Naive thymus-derived CD4-positive, alpha-beta T cell (primary cell): ENCODE results near the gene BRSK2. TPM values are rescaled to one million over a fixed set of nuclear protein-coding genes. Genes with fewer than 3 reads are reported as not detected.

ENCODE experiments used
- ATAC-seq: fragments of 150-1000 bp; cut with Tn5 transposase; 2 replicates; pipeline ENCODE4 v1.10.0; 2021; ENCODE audit warnings: mild to moderate bottlenecking, moderate library complexity
- CTCF ChIA-PET: fragments of 350-600 bp; sonication (Branson Sonifier 250); formaldehyde crosslinking; loops from one replicate; lab custom pipeline; 2021; ENCODE audit warnings: antibody characterized with exemption; lab: Charles Lee
- POLR2A ChIA-PET: fragments of 350-600 bp; sonication (Branson Sonifier 250); formaldehyde crosslinking; loops from one replicate; lab custom pipeline; 2021; ENCODE audit warnings: antibody characterized with exemption, inconsistent platforms; lab: Charles Lee
- DNase-seq, 9 donors: peaks; one replicate each; pipeline versions ENCODE4 v3.0.0 to v3.0.0-alpha.2; 2020 to 2022; ENCODE audit warnings: mixed read lengths in 1 of 9
- H3K27ac ChIP-seq: one replicate; pipeline ENCODE4 v1.7.0; 2013; ENCODE audit warnings: mild to moderate bottlenecking, low read depth, low read length, moderate library complexity
- H3K27me3 ChIP-seq, 2 donors: one replicate each; pipeline ENCODE4 v1.7.0; 2013; ENCODE audit warnings: low read length in 2 of 2, mild to moderate bottlenecking in 2 of 2, moderate library complexity in 2 of 2; ENCODE audit not compliant: control insufficient read depth in 2 of 2, insufficient read depth in 2 of 2
- H3K36me3 ChIP-seq, 3 experiments: 1 replicate in 2 of 3; 2 replicates in 1 of 3; pipeline ENCODE4 v1.7.0; 2013; ENCODE audit warnings: low read length in 3 of 3, mild to moderate bottlenecking in 3 of 3, moderate library complexity in 1 of 3; ENCODE audit not compliant: insufficient read depth in 3 of 3, control insufficient read depth in 2 of 3
- H3K4me1 ChIP-seq, 2 donors: one replicate each; pipeline ENCODE4 v1.7.0; 2013; ENCODE audit warnings: low read length in 2 of 2, mild to moderate bottlenecking in 2 of 2, moderate library complexity in 1 of 2; ENCODE audit not compliant: control insufficient read depth in 2 of 2, insufficient read depth in 2 of 2
- H3K4me3 ChIP-seq: 2 replicates; pipeline ENCODE4 v1.7.0; 2013; ENCODE audit warnings: mild to moderate bottlenecking, low read length
- H3K9me3 ChIP-seq, 3 experiments: 1 replicate in 2 of 3; 2 replicates in 1 of 3; pipeline ENCODE4 v1.7.0; 2013; ENCODE audit warnings: low read length in 3 of 3; ENCODE audit not compliant: control insufficient read depth in 2 of 3
- H3K27ac Mint-ChIP-seq, 9 donors: one replicate each; pipeline ENCODE4 v1.8.0; 2020 to 2022; ENCODE audit warnings: mixed read lengths in 9 of 9, mild to moderate bottlenecking in 8 of 9, moderate library complexity in 5 of 9, inconsistent platforms in 2 of 9
- H3K27me3 Mint-ChIP-seq, 5 donors: one replicate each; pipeline ENCODE4 v1.8.0; 2021 to 2022; ENCODE audit warnings: mixed read lengths in 5 of 5, mild to moderate bottlenecking in 1 of 5
- H3K36me3 Mint-ChIP-seq, 5 donors: one replicate each; pipeline ENCODE4 v1.8.0; 2020 to 2022; ENCODE audit warnings: mixed read lengths in 5 of 5, mild to moderate bottlenecking in 3 of 5, inconsistent platforms in 1 of 5
- H3K4me1 Mint-ChIP-seq, 7 donors: one replicate each; pipeline ENCODE4 v1.8.0; 2020 to 2022; ENCODE audit warnings: mixed read lengths in 7 of 7, mild to moderate bottlenecking in 3 of 7, inconsistent platforms in 1 of 7
- H3K4me3 Mint-ChIP-seq, 10 donors: one replicate each; pipeline ENCODE4 v1.8.0; 2020 to 2022; ENCODE audit warnings: mild to moderate bottlenecking in 10 of 10, mixed read lengths in 10 of 10, moderate library complexity in 6 of 10, inconsistent platforms in 2 of 10
- H3K9me3 Mint-ChIP-seq, 11 donors: one replicate each; pipeline ENCODE4 v1.8.0; 2020 to 2022; ENCODE audit warnings: mixed read lengths in 11 of 11, mild to moderate bottlenecking in 4 of 11, inconsistent platforms in 1 of 11, moderate library complexity in 1 of 11
- intact Hi-C, 2 donors: fragments of 100-400 bp; cut with micrococcal nuclease; formaldehyde crosslinking; loops; one replicate each; pipeline ENCODE4 v1.15.1; 2023
- polyA plus RNA-seq, 2 donors: library from polyadenylated mRNA; unstranded; fragments of 300-500 nt; fragmentation: Illumina TruSeq; gene quantifications; one replicate each; pipeline ENCODE4 v1.2.3, GENCODE V29; 2021
- total RNA-seq, 6 experiments: library from RNA in 5 of 6; stranded (reverse) in 5 of 6; gene quantifications; 1 replicate in 5 of 6; 2 replicates in 1 of 6; pipeline ENCODE4 v1.2.3 and lab custom pipeline; 2021 to 2026

The BRSK2 gene
- total and polyA plus RNA-seq, 7 experiments from 2014 or later, result 0.27 to 0.51 (median 0.30) TPM; not detected in 4

GRCh38 chr11:1493650-1494244 is 104.0 kb downstream of the BRSK2 start:
- ChIA-PET CTCF (no interaction called here), POLR2A (no interaction called here)
- Mint-ChIP-seq H3K27me3 (no peaks in the 10 kb centered on the region), H3K27ac (peak overlapping the region in 3 of 9 donors; percentile 6 to 49 (median 17)), H3K4me1 (peaks cover 19 to 74% (median 66%) of the 10 kb centered on the region in 7 donors), H3K9me3 (peaks cover 0 to 3% (median 0%) of the 10 kb centered on the region in 11 donors), H3K36me3 (peaks cover under 1 to 25% (median 10%) of the 10 kb centered on the region in 5 donors), H3K4me3 (peak overlapping the region in 3 of 10 donors; percentile 4 to 27 (median 25))
- Histone ChIP-seq H3K36me3 (peaks cover 0 to under 1% (median 0%) of the 10 kb centered on the region in 3 experiments), H3K9me3 (no peaks in the 10 kb centered on the region), H3K27me3 (no peaks in the 10 kb centered on the region), H3K4me1 (peaks cover 0 to 4% of the 10 kb centered on the region in 2 donors), H3K27ac (no peak overlapping the region), H3K4me3 (no peak overlapping the region)
- ATAC-seq (no peak), DNase-seq (no peak)
- intact Hi-C loops, result no loop called here

GRCh38 chr11:1494650-1495049 is 104.9 kb downstream of the BRSK2 start:
- CTCF ChIA-PET, result no interaction called here
- H3K27me3 ChIP-seq, result no peaks in the 10 kb centered on the region

GRCh38 chr11:1496091-1496760 is 106.5 kb downstream of the BRSK2 start:
- H3K36me3 ChIP-seq, result peaks cover 0 to 22% (median 0%) of the 10 kb centered on the region in 3 experiments
- peaks cover 0 to 4% of the 10 kb centered on the region in 2 donors for H3K4me1 ChIP-seq
- Mint-ChIP-seq H3K36me3 (peaks cover 10 to 47% (median 22%) of the 10 kb centered on the region in 5 donors), H3K9me3 (peaks cover 0 to 4% (median 0%) of the 10 kb centered on the region in 11 donors), H3K4me3 (peak overlapping the region in 1 of 10 donors; percentile 39), H3K27me3 (no peaks in the 10 kb centered on the region), H3K27ac (peak overlapping the region in 1 of 9 donors; percentile 39), H3K4me1 (peaks cover 25 to 83% (median 72%) of the 10 kb centered on the region in 7 donors)
- no peaks in the 10 kb centered on the region for H3K9me3 ChIP-seq
- H3K27ac ChIP-seq, result no peak overlapping the region
- ATAC-seq (no peak), DNase-seq (no peak)
- ChIA-PET POLR2A (no interaction called here), CTCF (no interaction called here)
- H3K4me3 ChIP-seq, result no peak overlapping the region
- intact Hi-C loops, result no loop called here
- H3K27me3 ChIP-seq, result no peaks in the 10 kb centered on the region

More at GRCh38 chr11:1494650-1495049, 104.9 kb downstream of the BRSK2 start:
- H3K4me3 ChIP-seq, result no peak overlapping the region
- Mint-ChIP-seq H3K4me1 (peaks cover 23 to 71% (median 65%) of the 10 kb centered on the region in 7 donors), H3K4me3 (peak overlapping the region in 2 of 10 donors; percentile 4 to 17), H3K36me3 (peaks cover 6 to 31% (median 14%) of the 10 kb centered on the region in 5 donors), H3K27me3 (no peaks in the 10 kb centered on the region), H3K27ac (peak overlapping the region in 2 of 9 donors; percentile 31 to 83), H3K9me3 (peaks cover 0 to 4% (median 0%) of the 10 kb centered on the region in 11 donors)
- POLR2A ChIA-PET, result no interaction called here
- no peak for DNase-seq
- intact Hi-C loops, result no loop called here
- peaks cover 0 to 8% (median 0%) of the 10 kb centered on the region in 3 experiments for H3K36me3 ChIP-seq
- H3K9me3 ChIP-seq, result no peaks in the 10 kb centered on the region
- no peak for ATAC-seq
- peaks cover 0 to 4% of the 10 kb centered on the region in 2 donors for H3K4me1 ChIP-seq
- H3K27ac ChIP-seq, result no peak overlapping the region

- intact Hi-C loops, result no loop called here
- H3K4me1 ChIP-seq, result peaks cover 0 to 4% of the 10 kb centered on the region in 2 donors
- DNase-seq, result no peak
- no peaks in the 10 kb centered on the region for H3K27me3 Mint-ChIP-seq
- CTCF ChIA-PET, result no interaction called here
- ATAC-seq, result no peak
- peaks cover 25 to 86% (median 76%) of the 10 kb centered on the region in 7 donors for H3K4me1 Mint-ChIP-seq
- peaks cover 0 to 26% (median 0%) of the 10 kb centered on the region in 3 experiments for H3K36me3 ChIP-seq
- no peak overlapping the region for H3K4me3 ChIP-seq
- no peak overlapping the region for H3K27ac ChIP-seq
- peak overlapping the region in 2 of 10 donors; percentile 6 to 39 for H3K4me3 Mint-ChIP-seq
- POLR2A ChIA-PET, result no interaction called here
- H3K36me3 Mint-ChIP-seq, result peaks cover 10 to 47% (median 22%) of the 10 kb centered on the region in 5 donors
- H3K9me3 ChIP-seq, result no peaks in the 10 kb centered on the region
- no peaks in the 10 kb centered on the region for H3K27me3 ChIP-seq
- H3K27ac Mint-ChIP-seq, result peak overlapping the region in 1 of 9 donors; percentile 39
- H3K9me3 Mint-ChIP-seq, result peaks cover 0 to 4% (median 0%) of the 10 kb centered on the region in 11 donors
These were observed 107.0 kb downstream of the BRSK2 start for GRCh38 chr11:1496761-1497095.

GRCh38 chr11:1497600-1497999 is 107.9 kb downstream of the BRSK2 start:
- ChIA-PET POLR2A (no interaction called here), CTCF (no interaction called here)
- DNase-seq (no peak), ATAC-seq (no peak)
- H3K27ac Mint-ChIP-seq, result no peak overlapping the region
- peaks cover 0 to 32% (median 0%) of the 10 kb centered on the region in 3 experiments for H3K36me3 ChIP-seq
- peaks cover 0 to 4% of the 10 kb centered on the region in 2 donors for H3K4me1 ChIP-seq
- H3K27me3 Mint-ChIP-seq, result no peaks in the 10 kb centered on the region
- no peak overlapping the region for H3K4me3 ChIP-seq
- peaks cover 0 to 4% (median 0%) of the 10 kb centered on the region in 11 donors for H3K9me3 Mint-ChIP-seq
- H3K36me3 Mint-ChIP-seq, result peaks cover 10 to 47% (median 22%) of the 10 kb centered on the region in 5 donors
- H3K27me3 ChIP-seq, result no peaks in the 10 kb centered on the region
- no peaks in the 10 kb centered on the region for H3K9me3 ChIP-seq
- H3K27ac ChIP-seq, result no peak overlapping the region
- H3K4me1 Mint-ChIP-seq, result peaks cover 25 to 83% (median 74%) of the 10 kb centered on the region in 7 donors
- peak overlapping the region in 2 of 10 donors; percentile 28 to 39 for H3K4me3 Mint-ChIP-seq
- intact Hi-C loops, result no loop called here

- ATAC-seq, result no peak
- ChIA-PET CTCF (no interaction called here), POLR2A (no interaction called here)
- peaks cover 10 to 47% (median 22%) of the 10 kb centered on the region in 5 donors for H3K36me3 Mint-ChIP-seq
- no peak overlapping the region for H3K27ac ChIP-seq
- H3K9me3 Mint-ChIP-seq, result peaks cover 0 to 4% (median 0%) of the 10 kb centered on the region in 11 donors
- H3K4me1 Mint-ChIP-seq, result peaks cover 23 to 82% (median 73%) of the 10 kb centered on the region in 7 donors
- H3K36me3 ChIP-seq, result peaks cover 0 to 36% (median 0%) of the 10 kb centered on the region in 3 experiments
- no peak overlapping the region for H3K27ac Mint-ChIP-seq
- no peak overlapping the region for H3K4me3 ChIP-seq
- H3K9me3 ChIP-seq, result no peaks in the 10 kb centered on the region
- peak overlapping the region in 3 of 10 donors; percentile 10 to 59 (median 39) for H3K4me3 Mint-ChIP-seq
- H3K27me3 ChIP-seq, result no peaks in the 10 kb centered on the region
- peaks cover 0 to 4% of the 10 kb centered on the region in 2 donors for H3K4me1 ChIP-seq
- no peak for DNase-seq
- H3K27me3 Mint-ChIP-seq, result no peaks in the 10 kb centered on the region
- intact Hi-C loops, result no loop called here
These were observed 108.5 kb downstream of the BRSK2 start for GRCh38 chr11:1498262-1498661.
